ENCODE results near the gene GRWD1. TPM values are rescaled to one million over a fixed set of nuclear protein-coding genes. Genes with fewer than 3 reads are reported as not detected.

Gene GRWD1
- total RNA-seq, 1 donor from 2014 or later = 8.3 TPM

DNA sequence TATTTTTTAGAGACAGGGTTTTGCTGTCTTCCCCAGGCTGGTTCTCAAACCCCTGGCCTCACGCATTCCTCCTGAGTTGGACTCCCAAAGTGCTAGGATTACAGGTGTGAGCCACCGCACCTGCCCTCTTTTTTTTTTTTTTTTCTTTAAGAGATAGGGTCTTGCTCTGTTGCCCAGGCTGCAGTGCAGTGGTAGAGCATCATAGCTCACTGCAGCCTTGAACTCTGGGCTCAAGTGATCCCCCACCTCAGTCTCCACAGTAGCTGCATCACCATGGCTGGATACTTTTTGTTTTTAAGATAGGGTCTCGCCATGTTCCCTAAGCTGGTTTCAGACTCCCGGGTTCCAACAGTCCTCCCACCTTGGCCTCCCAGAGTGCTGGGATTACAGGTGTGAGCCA, 11.1 kb downstream of the GRWD1 start:
- no peak for DNase-seq

DNA sequence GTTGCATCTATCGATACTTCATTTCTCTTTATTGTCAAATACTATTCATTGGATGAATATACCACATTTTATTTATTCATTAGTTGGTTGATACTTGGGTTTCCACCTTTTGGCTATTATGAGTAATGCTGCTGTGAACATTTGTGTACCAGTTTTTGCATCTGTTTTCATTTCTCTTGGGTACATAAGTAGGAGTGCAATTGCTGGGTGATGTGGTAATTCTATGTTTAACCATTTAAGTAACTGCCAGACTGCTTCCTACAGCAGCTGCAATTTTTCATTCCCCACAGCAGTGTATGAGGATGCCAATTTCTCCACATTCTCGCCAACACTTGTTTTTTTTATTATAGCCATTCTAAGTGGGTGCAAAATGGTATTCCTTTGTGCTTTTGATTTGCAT, 12.2 kb downstream of the GRWD1 start:
- DNase-seq = peak; percentile 23

GRCh38 chr19:48461651-48461981, 15.8 kb downstream of the GRWD1 start:
- no peak for DNase-seq

DNA sequence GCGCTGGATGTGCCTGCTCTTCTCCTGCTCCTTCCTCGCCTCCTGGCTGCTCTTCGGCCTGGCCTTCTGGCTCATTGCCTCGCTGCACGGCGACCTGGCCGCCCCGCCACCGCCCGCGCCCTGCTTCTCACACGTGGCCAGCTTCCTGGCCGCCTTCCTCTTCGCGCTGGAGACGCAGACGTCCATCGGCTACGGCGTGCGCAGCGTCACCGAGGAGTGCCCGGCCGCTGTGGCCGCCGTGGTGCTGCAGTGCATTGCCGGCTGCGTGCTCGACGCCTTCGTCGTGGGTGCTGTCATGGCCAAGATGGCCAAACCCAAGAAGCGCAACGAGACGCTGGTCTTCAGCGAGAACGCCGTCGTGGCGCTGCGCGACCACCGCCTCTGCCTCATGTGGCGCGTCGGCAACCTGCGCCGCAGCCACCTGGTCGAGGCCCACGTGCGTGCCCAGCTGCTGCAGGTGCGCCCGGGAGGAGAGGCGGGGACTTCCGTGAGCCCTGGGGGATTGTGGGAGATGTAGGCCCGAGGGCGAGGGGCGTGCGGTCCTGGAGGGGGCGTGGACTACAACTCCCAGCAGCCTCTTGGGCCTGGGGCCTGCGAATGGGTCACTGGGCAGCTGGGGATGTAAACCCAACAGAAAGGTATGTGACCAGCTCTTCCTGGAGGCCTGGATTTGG, 16.3 kb downstream of the GRWD1 start:
- DNase-seq = no peak

GRCh38 chr19:48465215-48465614, 19.4 kb downstream of the GRWD1 start:
- no peak for DNase-seq

- no peak for DNase-seq
Observed at GRCh38 chr19:48466561-48467325, 21.0 kb downstream of the GRWD1 start.

GRCh38 chr19:48468772-48469288, 23.0 kb downstream of the GRWD1 start:
- peak; percentile 100 for DNase-seq

DNA sequence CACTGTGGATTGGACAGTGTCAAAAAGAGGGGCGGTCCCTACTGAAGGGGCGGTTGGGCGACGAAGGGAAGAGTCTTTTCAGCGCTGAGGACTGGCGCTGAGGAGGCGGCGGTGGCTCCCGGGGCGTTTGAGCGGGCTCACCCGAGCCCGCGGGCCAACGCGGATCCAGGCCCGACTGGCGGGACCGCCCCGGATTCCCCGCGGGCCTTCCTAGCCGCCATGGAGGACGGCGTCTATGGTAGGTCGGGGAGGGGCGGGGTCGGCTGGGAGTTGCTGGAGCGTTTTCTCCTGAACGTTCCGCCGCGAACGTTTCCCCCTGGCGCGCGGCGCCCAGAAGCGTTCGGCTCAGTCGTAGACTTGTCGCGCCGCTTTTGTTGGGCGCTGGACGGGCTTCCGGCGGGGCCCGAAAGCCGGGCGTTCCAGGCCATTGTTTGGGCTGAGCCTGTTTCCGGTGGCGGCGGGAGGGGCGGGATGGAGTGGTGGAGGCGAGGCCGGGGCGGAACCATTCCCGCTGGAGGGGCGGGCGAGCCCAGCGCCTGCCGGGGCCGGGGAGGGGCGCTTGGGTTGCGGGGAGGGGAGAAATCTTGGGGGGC, 23.6 kb downstream of the GRWD1 start, which contains the start of gene CYTH2:
TSS of gene CYTH2 (plus strand) at position 81 of the 593 bp plus-strand sequence. CDS start at position 220, 139 bp downstream.
- peak; percentile 66 for DNase-seq

- DNase-seq = no peak
Observed at GRCh38 chr19:48469934-48470680, 24.3 kb downstream of the GRWD1 start.

DNA sequence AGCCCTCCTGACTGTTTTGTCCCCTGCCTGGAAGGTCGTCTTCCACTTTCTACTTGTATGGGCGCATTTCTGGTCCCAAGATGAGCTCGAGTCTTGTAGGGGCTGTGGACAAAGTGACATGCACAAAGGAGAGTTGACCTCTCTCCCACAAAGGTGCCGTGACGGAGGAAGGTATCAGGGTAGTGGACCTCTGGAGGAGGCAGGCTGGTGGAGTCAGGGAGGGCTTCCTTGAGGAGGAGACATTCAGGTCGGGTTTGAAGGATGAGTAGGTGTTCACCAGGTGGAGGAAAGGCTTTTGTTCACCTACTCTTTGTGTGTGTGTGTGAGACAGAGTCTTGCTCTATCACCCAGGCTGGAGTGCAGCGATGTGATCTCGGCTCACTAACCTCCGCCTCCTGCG, 25.1 kb downstream of the GRWD1 start:
- no peak for DNase-seq

DNA sequence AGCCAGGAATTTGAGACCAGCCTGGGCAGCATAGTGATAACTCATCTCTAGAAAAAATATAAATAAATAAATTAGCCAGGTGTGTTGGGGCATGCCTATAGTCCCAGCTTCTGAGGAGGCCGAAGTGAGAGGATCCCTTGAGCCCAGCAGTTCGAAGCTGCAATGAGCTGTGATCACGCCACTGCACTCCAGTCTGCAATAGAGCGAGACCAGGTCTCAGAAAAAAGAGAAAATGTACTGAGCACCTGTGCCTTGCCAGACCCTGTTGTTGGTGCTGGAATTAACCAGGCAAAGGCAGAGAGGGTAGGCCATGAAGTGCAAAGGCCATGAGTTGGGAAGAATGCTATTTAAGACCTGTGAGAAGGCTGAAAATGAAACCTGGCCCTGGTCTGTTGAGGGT, 26.1 kb downstream of the GRWD1 start:
- no peak for DNase-seq

DNA sequence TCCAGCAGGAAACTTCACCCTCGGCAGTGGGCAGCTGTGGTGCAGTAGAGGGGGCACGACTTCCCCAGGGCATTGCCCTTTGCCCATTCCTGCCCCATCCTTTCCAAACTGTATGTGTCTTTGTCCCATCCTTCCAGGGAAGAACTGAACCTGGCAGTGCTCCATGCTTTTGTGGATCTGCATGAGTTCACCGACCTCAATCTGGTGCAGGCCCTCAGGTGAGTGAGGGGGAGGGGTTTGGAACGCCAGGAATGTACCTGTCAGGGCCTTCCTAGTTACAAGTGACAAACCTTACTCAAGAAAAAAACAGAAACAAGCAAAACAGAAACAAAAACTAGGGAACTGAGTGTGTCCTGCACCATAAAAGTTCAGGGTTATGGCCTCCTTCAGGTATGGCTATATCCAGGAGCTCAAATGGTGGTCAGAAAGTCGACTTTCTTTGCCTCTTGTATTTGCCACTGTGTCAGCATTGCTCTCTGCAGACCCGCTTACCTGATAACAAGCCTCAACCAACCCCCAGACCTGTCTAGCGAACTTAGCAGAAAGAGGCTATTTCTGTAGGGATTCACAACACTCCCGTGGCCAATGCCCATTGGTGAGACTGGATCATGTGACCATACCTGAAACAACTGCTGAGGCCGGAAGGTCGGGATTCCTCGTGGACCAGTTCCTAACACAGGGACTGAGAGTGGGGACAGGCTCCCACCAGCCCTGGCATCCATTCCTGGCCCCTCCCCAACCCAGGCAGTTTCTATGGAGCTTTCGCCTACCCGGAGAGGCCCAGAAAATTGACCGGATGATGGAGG, 27.6 kb downstream of the GRWD1 start:
- DNase-seq = no peak

DNA sequence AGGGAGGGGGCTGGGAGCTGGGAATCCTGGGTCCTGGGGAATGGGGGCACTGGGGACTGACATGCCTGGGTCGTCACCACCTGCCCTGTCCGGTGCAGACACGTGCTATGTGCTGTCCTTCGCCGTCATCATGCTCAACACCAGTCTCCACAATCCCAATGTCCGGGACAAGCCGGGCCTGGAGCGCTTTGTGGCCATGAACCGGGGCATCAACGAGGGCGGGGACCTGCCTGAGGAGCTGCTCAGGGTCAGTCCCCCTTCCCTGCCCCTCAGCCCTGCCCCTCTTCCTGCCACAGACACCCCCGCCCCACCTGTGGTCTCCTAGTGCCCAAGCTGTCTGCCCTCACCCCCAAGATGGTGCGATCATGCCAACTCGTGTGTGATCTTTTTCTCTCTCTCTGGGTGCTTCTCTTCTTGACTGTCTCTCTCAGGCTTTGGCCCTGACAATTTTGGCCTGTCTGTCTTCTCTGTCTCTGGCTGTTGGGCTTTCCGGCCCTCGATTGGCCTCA, 28.4 kb downstream of the GRWD1 start:
- DNase-seq = no peak

- DNase-seq = no peak
Observed at GRCh38 chr19:48475369-48476068, 29.7 kb downstream of the GRWD1 start.

- DNase-seq = no peak
Observed at GRCh38 chr19:48476176-48476575, 30.4 kb downstream of the GRWD1 start.

- DNase-seq = no peak
Observed at GRCh38 chr19:48477067-48477685, 31.4 kb downstream of the GRWD1 start.

- no peak for DNase-seq
Observed at GRCh38 chr19:48477698-48478338, 32.0 kb downstream of the GRWD1 start.

- no peak for DNase-seq
Observed at GRCh38 chr19:48478339-48479256, 32.8 kb downstream of the GRWD1 start.

DNA sequence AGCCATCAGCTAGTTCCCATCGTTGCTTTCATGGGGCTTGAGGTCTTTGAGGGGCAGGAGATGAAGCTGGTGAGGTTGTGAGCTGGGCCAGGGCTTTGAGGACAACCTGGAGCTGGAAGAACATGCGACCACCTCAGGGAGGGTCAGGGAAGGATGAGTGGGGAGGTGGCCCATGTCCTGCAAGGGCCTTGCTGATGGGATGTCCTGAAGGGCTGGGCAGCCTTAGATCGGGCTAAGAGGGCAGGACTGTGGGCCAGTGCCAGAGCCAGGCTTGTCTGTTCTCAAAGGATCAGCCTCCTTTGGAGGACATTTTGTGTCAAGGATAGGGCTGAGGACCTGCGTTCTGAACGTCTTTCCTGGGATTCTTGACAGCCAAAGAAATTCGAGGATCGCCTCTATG, 33.9 kb downstream of the GRWD1 start:
- DNase-seq = no peak
